Psoas muscle (tissue), 8 donors: ENCODE measurements around the gene SLC6A19. TPM values are rescaled to one million over a fixed set of nuclear protein-coding genes. Genes with fewer than 3 reads are reported as not detected.

Experiments used
- ATAC-seq, 4 donors: fragments of 200-7000 bp; cut with Tn5 transposase; one replicate each; pipeline ENCODE4 v1.9.1; 2020; ENCODE audit warnings: moderate library complexity in 3 of 4, mild to moderate bottlenecking in 2 of 4
- DNase-seq, 2 donors: peaks; one replicate each; pipeline ENCODE4 v3.0.0-alpha.2; 2020
- H3K27ac ChIP-seq: fragments of 200-600 bp; one replicate; pipeline ENCODE4 v1.8.0; 2022
- H3K27me3 ChIP-seq, 3 donors: fragments of 200-600 bp in 1 of 3; one replicate each; pipeline versions ENCODE4 v1.6.1 to v1.8.0; 2013 to 2022; ENCODE audit warnings: low read length in 2 of 3, mild to moderate bottlenecking in 2 of 3, moderate library complexity in 1 of 3; ENCODE audit not compliant: insufficient read depth in 3 of 3
- H3K36me3 ChIP-seq, 2 donors: fragments of 200-600 bp in 1 of 2; one replicate each; pipeline versions ENCODE4 v1.6.1 to v1.8.0; 2013 to 2022; ENCODE audit warnings: low read depth in 1 of 2, mild to moderate bottlenecking in 1 of 2, moderate library complexity in 1 of 2; ENCODE audit not compliant: insufficient read depth in 1 of 2
- H3K4me1 ChIP-seq: fragments of 200-600 bp; one replicate; pipeline ENCODE4 v1.8.0; 2022
- H3K4me3 ChIP-seq: fragments of 200-600 bp; one replicate; pipeline ENCODE4 v1.8.0; 2022; ENCODE audit warnings: mild to moderate bottlenecking
- H3K9me3 ChIP-seq: fragments of 200-600 bp; one replicate; pipeline ENCODE4 v1.8.0; 2022
- WGBS, 3 donors: extraction: QIAGEN DNeasy Blood & Tissue Kit; methylation state at CpG; one replicate each; pipeline versions ENCODE4 v1.1.6 to v1.1.7; 2013; 5-methylcytosine and 5-hydroxymethylcytosine counted together
- intact Hi-C, 2 donors: fragments of 100-400 bp; cut with DNase I; formaldehyde crosslinking; loops; one replicate each; pipeline versions ENCODE4 v1.11.0 to v1.14.2; 2022
- polyA plus RNA-seq, 3 donors: library from polyadenylated mRNA; stranded (reverse); fragments of 200-250 nt; gene quantifications; one replicate each; pipeline ENCODE4 v1.2.3, GENCODE V29; 2013
- total RNA-seq, 4 donors: library from RNA; stranded (reverse); fragmentation: NEBNext Ultra II Directional in 2 of 4; extraction: Animal tissue kit (Norgen Biotek cat#: 25700) in 2 of 4; gene quantifications; one replicate each; pipeline versions ENCODE4 v1.2.1 to v1.2.4, GENCODE V29; 2021 to 2023
- TF ChIP-seq, protein P1 (sequence below): fragments of 200-600 bp; IDR thresholded peaks from one replicate; pipeline ENCODE4 v1.8.0; 2022; ENCODE audit warnings: antibody characterized with exemption
- donor health status: healthy with polysubstance abuse.
- donor health status: DM: no; HTN: no; CAD: no; lungs with moderate emphysema.
- donor health status: Bipolar disorder and iron deficiency.
- donor health status: healthy.
- donor health status: DM: yes; HTN: yes; CAD: no.
- donor health status: DM: no; HTN: no; CAD: no.
- donor health status: DM: no; HTN: no; CAD: no.
- donor health status: DM: yes; HTN: yes; CAD: no.

SLC6A19 gene
- total and polyA plus RNA-seq, 7 donors, result 0.03 to 0.08 TPM; not detected in 5

DNA sequence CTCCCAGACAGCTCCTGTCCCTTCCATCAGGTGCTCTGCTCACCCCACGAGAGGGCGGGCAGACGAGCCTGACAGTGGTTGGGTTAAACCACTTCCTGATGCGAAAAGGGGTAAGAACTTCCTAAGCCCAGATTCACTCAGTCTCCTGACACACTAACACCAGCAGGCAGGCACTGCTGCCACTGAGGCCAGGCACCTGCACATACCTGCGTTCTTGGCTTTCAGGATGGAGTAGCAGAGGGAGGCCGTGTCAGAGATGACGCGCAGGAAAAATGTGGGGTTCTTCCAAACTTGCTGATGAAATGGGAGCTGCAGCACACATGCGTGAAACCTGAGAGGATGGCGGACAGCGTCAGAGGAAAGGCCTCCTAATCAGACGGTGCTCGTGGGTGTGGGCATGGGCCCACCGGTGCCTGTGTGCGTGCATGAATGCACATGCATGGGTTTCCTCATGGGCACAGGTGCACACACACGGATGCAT, 53.7 kb downstream of the SLC6A19 start:
- H3K9me3 ChIP-seq, result no peaks in the 10 kb centered on the region
- 38 to 40% (median 40%) methylated on average over 16 of the region's 16 CpGs for WGBS, 3 donors
- TF ChIP-seq, protein P1, sequence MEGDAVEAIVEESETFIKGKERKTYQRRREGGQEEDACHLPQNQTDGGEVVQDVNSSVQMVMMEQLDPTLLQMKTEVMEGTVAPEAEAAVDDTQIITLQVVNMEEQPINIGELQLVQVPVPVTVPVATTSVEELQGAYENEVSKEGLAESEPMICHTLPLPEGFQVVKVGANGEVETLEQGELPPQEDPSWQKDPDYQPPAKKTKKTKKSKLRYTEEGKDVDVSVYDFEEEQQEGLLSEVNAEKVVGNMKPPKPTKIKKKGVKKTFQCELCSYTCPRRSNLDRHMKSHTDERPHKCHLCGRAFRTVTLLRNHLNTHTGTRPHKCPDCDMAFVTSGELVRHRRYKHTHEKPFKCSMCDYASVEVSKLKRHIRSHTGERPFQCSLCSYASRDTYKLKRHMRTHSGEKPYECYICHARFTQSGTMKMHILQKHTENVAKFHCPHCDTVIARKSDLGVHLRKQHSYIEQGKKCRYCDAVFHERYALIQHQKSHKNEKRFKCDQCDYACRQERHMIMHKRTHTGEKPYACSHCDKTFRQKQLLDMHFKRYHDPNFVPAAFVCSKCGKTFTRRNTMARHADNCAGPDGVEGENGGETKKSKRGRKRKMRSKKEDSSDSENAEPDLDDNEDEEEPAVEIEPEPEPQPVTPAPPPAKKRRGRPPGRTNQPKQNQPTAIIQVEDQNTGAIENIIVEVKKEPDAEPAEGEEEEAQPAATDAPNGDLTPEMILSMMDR, result no peak
- H3K36me3 ChIP-seq, result no peaks in the 10 kb centered on the region
- intact Hi-C loops, result no loop called here
- no peak overlapping the region for H3K4me3 ChIP-seq
- no peaks in the 10 kb centered on the region for H3K4me1 ChIP-seq
- H3K27me3 ChIP-seq, result peaks cover 0 to 51% (median 7%) of the 10 kb centered on the region in 3 donors
- DNase-seq (no peak), ATAC-seq (no peak)
- no peak overlapping the region for H3K27ac ChIP-seq

DNA sequence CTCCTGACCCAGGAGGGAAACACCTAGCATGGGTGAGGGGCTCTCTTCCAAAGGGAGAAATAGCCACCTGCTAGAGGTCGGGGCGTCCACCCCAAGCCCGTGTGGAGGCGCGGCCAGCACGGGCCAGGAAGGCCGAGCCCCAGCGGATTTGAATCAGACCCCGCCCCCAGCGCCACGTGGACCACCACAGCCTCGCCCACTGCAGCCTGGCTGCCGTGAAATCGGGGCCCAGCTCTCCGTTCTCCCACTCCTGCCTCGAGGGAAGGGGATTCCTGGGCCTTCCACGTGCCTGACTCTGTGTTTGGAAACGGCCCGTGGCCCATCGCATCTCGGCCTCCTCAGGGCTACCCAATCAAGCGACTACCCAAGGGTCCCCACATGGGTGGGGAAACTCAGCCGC, 55.4 kb downstream of the SLC6A19 start:
- H3K36me3 ChIP-seq, result no peaks in the 10 kb centered on the region
- no peak for ATAC-seq
- peaks cover 0 to 39% (median 7%) of the 10 kb centered on the region in 3 donors for H3K27me3 ChIP-seq
- intact Hi-C loops, result no loop called here
- H3K27ac ChIP-seq, result no peak overlapping the region
- no peaks in the 10 kb centered on the region for H3K4me1 ChIP-seq
- 72 to 76% (median 74%) methylated on average over 23 of the region's 23 CpGs for WGBS, 3 donors
- no peak overlapping the region for H3K4me3 ChIP-seq
- DNase-seq, result no peak
- H3K9me3 ChIP-seq, result no peaks in the 10 kb centered on the region
- TF ChIP-seq, protein P1, result no peak

DNA sequence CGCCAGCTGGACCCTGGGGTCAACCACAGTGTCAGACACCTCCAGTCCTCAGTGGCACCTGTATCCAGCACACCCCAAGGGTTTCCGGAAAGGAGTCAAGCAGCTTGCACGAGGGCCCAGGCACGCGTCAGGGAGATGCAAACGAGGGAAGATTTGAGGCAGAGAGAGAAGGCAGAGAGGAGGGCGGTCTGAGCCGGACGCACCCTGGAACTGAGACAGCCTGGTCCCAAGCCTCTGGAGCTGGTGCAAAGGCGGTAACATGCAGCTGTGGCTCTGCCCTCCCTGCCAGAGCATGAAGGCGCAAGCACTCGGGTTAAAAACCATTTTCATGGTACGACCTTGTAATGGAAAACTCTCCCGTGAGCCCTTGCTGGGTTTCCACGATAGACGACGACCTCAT, 56.0 kb downstream of the SLC6A19 start:
- no peak for DNase-seq
- Histone ChIP-seq H3K9me3 (peaks cover 6% of the 10 kb centered on the region), H3K36me3 (no peaks in the 10 kb centered on the region), H3K4me1 (no peaks in the 10 kb centered on the region), H3K27me3 (peaks cover 0 to 34% (median 4%) of the 10 kb centered on the region in 3 donors), H3K27ac (no peak overlapping the region), H3K4me3 (no peak overlapping the region)
- TF ChIP-seq, protein P1, result no peak
- intact Hi-C loops, result no loop called here
- ATAC-seq, result no peak
- 45 to 56% (median 47%) methylated on average over 17 of the region's 17 CpGs for WGBS, 3 donors

DNA sequence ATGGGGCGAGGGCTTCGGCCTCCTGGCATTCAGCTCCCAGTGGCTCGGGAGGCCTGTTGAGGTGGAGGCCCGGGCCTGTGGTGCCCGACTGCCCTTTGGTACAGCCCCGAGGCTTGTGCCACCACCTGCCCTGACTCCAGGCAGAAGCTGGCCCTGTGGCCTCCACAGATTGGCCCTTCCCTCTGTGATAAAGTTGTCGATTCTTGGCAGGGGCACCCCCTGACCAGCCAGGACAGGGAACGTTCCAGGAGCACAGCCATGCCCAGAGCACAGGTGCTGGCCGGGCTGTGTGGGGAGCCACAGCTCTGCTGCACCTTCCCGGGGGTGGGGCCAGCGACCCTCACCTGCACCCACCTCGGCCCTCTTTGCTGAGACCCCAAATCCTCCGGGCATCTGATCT, 56.4 kb downstream of the SLC6A19 start:
- Histone ChIP-seq H3K27ac (no peak overlapping the region), H3K4me1 (no peaks in the 10 kb centered on the region), H3K4me3 (no peak overlapping the region), H3K36me3 (no peaks in the 10 kb centered on the region), H3K9me3 (peaks cover 6% of the 10 kb centered on the region), H3K27me3 (peaks cover 0 to 34% (median 6%) of the 10 kb centered on the region in 3 donors)
- intact Hi-C loops, result no loop called here
- 68 to 77% (median 73%) methylated on average over 12 to 13 of the region's 13 CpGs for WGBS, 3 donors
- DNase-seq (no peak), ATAC-seq (no peak)
- TF ChIP-seq, protein P1, result no peak
